GM19239 (cell line): ENCODE data around the gene ZAR1.
A peak's percentile ranks its signal among the peaks of the same experiment; 100 is the strongest.

Experiments used
- DNase-seq: peaks from one replicate; pipeline ENCODE4 v3.0.0; 2011; ENCODE audit warnings: low spot score; ENCODE audit not compliant: insufficient read length
- FAIRE-seq: peaks from 2 replicates; lab custom pipeline; 2011; peaks lifted over from hg19 to GRCh38; lab: Jason Lieb, UNC

Gene ZAR1

GRCh38 chr4:48489683-48490011 lies 405 bp upstream of the ZAR1 start:
- FAIRE-seq (no peak), DNase-seq (no peak)

GRCh38 chr4:48490680-48491513 lies 845 bp downstream of the ZAR1 start:
- no peak for FAIRE-seq
- no peak for DNase-seq

GRCh38 chr4:48491514-48492176 lies 1.6 kb downstream of the ZAR1 start:
- FAIRE-seq: no peak
- no peak for DNase-seq

GRCh38 chr4:48493452-48494100 lies 3.5 kb downstream of the ZAR1 start:
- DNase-seq (no peak), FAIRE-seq (no peak)

- no peak for FAIRE-seq
These were observed 5.9 kb downstream of the ZAR1 start for GRCh38 chr4:48495941-48496340.

DNA sequence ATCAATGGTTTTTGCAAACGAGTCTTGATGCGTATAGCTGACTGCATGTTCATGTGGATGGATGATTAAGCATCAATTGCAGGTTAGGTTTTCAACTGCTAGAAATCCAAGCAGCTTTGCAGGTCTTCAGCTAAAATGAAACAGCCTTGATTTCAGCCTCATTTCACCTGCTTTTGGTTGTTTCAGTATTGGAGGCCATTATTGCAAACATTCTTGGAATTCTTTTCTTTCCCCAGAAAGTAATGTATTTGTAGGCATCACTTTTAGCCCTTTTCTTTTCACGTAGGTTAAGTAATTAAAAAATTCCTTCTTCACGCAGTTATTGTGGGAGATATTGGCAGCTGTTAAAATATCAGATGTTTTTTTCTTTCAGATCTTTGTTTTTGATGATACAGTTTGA lies 8.8 kb downstream of the ZAR1 start:
- no peak for FAIRE-seq
- no peak for DNase-seq

More at GRCh38 chr4:48495941-48496340, 5.9 kb downstream of the ZAR1 start:
- no peak for DNase-seq

GRCh38 chr4:48499551-48500066 lies 9.6 kb downstream of the ZAR1 start:
- peak; percentile 87 for FAIRE-seq
- DNase-seq: no peak

GRCh38 chr4:48503233-48504025 lies 13.4 kb downstream of the ZAR1 start:
- DNase-seq (no peak), FAIRE-seq (no peak)

DNA sequence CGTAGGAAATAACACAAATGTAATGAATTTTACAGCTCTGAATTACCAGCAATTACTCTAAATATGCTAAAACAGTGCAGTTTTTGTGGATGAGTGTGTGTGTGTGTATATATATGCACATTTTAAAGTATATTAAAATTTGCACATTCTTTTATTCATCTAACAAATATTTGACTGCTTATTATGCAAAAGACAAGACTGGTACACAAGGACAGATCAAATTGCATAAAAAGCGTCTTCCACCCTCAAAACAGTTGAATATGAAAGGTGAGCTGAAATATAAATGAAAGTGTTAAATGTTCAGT lies 13.9 kb downstream of the ZAR1 start:
- DNase-seq (no peak), FAIRE-seq (peak; percentile 39)

DNA sequence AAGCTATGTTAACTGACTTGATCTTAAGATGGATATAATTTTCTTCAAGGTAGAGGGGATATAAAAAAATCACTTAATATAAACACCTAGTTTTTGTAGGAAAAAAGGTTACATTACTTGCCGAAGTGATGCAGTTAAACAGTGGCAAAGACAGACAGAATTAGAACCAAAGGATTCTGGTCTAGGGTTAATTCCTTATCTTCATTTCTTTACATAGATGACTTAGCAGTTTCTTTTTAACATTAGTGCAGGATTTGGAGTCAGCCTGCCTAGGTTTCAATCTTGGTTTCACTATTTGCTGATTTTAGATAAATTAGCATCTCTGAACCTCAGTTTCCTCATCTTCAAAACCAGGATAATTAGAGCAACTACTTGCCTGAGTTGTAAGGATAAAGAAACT lies 14.3 kb downstream of the ZAR1 start:
- no peak for DNase-seq
- peak; percentile 57 for FAIRE-seq

- FAIRE-seq: no peak
- no peak for DNase-seq
These were observed 16.7 kb downstream of the ZAR1 start for GRCh38 chr4:48506716-48507115.

DNA sequence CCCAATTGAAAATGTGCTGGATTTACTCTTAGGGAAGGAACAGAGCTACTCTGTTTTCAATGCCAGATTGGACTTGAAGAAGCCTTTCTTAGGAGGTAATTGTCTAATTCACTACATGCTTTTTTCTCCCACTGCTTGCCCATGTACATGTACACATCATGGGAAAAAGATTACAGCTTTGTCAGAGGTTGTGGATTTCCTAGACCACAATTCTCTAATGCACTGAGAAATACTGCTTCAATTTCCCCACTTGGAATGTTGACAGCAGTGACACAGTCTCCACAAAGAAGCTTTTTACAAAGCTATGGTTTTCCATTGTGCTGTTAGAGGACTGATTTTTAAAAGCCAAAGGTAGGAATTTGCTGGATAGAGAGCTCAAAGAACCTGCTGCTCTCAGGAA lies 19.5 kb downstream of the ZAR1 start:
- FAIRE-seq (no peak), DNase-seq (no peak)

DNA sequence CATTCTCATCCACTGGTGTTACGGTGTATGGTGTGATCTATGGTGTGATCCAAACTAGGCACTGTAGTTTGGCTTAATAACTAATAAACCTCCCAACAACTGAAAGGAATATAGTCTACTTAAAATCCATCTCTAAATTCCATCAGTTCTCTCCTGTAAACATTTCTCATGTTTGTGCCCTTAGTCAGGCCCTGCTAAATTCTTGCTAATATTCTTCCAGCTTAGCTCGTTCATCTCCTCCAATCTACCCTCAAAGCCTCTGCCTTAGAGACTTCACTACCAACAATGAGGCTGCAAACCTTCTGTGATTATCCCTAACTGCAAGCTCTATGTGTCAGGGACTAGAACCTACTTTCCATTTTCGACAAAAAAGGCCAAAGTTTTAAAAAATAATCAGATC lies 28.1 kb downstream of the ZAR1 start:
- FAIRE-seq: no peak
- no peak for DNase-seq

- DNase-seq (no peak), FAIRE-seq (no peak)
These were observed 36.4 kb downstream of the ZAR1 start for GRCh38 chr4:48526406-48526805.

DNA sequence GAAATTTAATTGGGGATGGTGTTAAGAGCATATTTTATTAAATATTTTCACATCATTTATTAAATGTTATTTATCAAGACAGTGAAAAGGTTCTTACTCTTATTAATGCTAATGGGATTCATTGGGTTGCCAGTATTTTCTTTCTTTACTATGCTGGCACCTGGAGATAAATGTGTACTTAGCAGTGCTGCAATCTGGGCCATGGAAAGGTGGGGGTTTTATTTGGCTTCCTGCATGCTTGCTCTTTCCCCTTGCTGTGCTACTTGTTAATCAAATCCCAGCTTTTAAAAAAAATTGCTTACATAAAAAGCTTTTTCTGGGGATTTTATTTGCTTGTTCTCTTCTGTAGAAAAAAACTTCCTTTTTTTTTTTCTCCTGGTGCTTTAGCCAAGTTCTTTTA lies 48.3 kb downstream of the ZAR1 start:
- no peak for FAIRE-seq
- no peak for DNase-seq

DNA sequence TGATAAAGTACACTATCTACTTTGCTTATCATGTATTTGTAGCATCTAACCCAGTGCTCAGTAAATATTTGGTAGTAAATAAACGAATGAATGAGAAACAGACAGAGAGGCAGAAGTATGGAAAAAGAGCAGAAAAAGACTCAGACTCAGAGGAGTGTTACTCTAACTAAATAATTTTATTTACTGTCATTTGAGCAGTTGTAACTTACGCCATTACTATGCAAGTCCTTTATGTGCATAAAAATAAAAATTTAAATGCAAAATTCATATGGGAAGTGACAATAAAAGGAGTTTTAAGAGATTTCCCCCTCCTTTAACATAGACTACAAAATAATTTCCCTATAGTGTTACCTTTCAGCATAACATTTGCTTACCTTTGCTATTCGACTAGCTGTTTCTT lies 49.5 kb downstream of the ZAR1 start:
- no peak for DNase-seq
- no peak for FAIRE-seq

- no peak for DNase-seq
- no peak for FAIRE-seq
These were observed 52.8 kb downstream of the ZAR1 start for GRCh38 chr4:48542888-48543287.

- no peak for DNase-seq
- no peak for FAIRE-seq
These were observed 53.7 kb downstream of the ZAR1 start for GRCh38 chr4:48543796-48544195.
